HG02840 (cell line): ENCODE data around the gene ANKRD33B.
"Not testable (repeated sequence)": the region's sequence is repeated elsewhere in the genome, so short reads cannot be mapped to it uniquely, and the experiment has no call there.

Experiments used
- ATAC-seq: cut with Tn5 transposase; IDR thresholded peaks from one replicate; pipeline ENCODE4 v1.9.1; 2021; ENCODE audit warnings: mild to moderate bottlenecking, moderate library complexity, moderate number of reproducible peaks; ENCODE audit not compliant: unreplicated experiment, low FRiP score

Gene ANKRD33B

GRCh38 chr5:10563945-10564837 lies at the start of gene ANKRD33B:
Gene ANKRD33B, plus strand, starts transcription at chr5:10564070. Its CDS starts 398 bp downstream, at chr5:10564468.
- peak; percentile 52 for ATAC-seq

GRCh38 chr5:10514572-10514971 lies 49.3 kb upstream of the ANKRD33B start:
- not testable (repeated sequence) for ATAC-seq

GRCh38 chr5:10515492-10515891 lies 48.4 kb upstream of the ANKRD33B start:
- ATAC-seq: no peak

- ATAC-seq: no peak
Observed at GRCh38 chr5:10518347-10518746, 45.5 kb upstream of the ANKRD33B start.

- ATAC-seq: no peak
Observed at GRCh38 chr5:10519729-10520128, 44.1 kb upstream of the ANKRD33B start.

- no peak for ATAC-seq
Observed at GRCh38 chr5:10520706-10521105, 43.2 kb upstream of the ANKRD33B start.

- ATAC-seq: no peak
Observed at GRCh38 chr5:10521466-10522223, 42.2 kb upstream of the ANKRD33B start.

- ATAC-seq: no peak
Observed at GRCh38 chr5:10522224-10522611, 41.7 kb upstream of the ANKRD33B start.

GRCh38 chr5:10524376-10525123 lies 39.3 kb upstream of the ANKRD33B start:
- no peak for ATAC-seq

- no peak for ATAC-seq
Observed at GRCh38 chr5:10525124-10525495, 38.8 kb upstream of the ANKRD33B start.

- ATAC-seq: no peak
Observed at GRCh38 chr5:10527281-10527950, 36.5 kb upstream of the ANKRD33B start.

- no peak for ATAC-seq
Observed at GRCh38 chr5:10528056-10528816, 35.6 kb upstream of the ANKRD33B start.

GRCh38 chr5:10528827-10529226 lies 35.0 kb upstream of the ANKRD33B start:
- ATAC-seq: no peak

- ATAC-seq: no peak
Observed at GRCh38 chr5:10530601-10531320, 33.1 kb upstream of the ANKRD33B start.

- no peak for ATAC-seq
Observed at GRCh38 chr5:10532421-10532820, 31.4 kb upstream of the ANKRD33B start.

- ATAC-seq: no peak
Observed at GRCh38 chr5:10533226-10533625, 30.6 kb upstream of the ANKRD33B start.

- no peak for ATAC-seq
Observed at GRCh38 chr5:10534561-10535530, 29.0 kb upstream of the ANKRD33B start.

GRCh38 chr5:10536511-10536910 lies 27.4 kb upstream of the ANKRD33B start:
- no peak for ATAC-seq
